Measurements from ENCODE around the gene NDRG4.

DNA sequence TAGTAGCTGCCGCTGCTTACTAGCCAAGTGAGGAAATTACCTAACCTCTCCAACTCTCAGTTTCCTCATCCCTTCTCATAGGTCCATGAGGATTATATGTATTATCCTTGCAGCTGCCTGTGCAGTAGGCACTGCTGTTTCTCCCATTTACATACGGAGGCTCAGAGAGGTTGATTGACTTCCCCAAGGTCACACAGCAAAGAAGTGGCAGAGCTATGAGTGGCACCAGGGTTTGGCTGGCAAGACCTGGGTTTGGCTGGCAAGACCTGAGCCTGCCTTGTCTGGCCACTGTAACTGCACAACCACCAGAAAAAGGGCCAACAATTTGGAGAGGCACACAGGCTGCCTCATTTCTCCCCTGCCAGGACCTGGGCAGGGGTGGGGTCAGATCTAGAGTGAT lies 2.5 kb upstream of the NDRG4 start:
- TF ChIP-seq, protein P1, sequence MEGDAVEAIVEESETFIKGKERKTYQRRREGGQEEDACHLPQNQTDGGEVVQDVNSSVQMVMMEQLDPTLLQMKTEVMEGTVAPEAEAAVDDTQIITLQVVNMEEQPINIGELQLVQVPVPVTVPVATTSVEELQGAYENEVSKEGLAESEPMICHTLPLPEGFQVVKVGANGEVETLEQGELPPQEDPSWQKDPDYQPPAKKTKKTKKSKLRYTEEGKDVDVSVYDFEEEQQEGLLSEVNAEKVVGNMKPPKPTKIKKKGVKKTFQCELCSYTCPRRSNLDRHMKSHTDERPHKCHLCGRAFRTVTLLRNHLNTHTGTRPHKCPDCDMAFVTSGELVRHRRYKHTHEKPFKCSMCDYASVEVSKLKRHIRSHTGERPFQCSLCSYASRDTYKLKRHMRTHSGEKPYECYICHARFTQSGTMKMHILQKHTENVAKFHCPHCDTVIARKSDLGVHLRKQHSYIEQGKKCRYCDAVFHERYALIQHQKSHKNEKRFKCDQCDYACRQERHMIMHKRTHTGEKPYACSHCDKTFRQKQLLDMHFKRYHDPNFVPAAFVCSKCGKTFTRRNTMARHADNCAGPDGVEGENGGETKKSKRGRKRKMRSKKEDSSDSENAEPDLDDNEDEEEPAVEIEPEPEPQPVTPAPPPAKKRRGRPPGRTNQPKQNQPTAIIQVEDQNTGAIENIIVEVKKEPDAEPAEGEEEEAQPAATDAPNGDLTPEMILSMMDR (conservative IDR thresholded peaks at IDR 0.05; ENCODE audit: low read depth in 2 of 2): no peak
- TF ChIP-seq EZH2 (IDR thresholded peaks at IDR 0.05; ENCODE audit: low read depth, unreplicated experiment): no peak
